Tibial nerve (tissue), 4 donors: ENCODE measurements around the gene ENOPH1.

Experiments used
- EP300 ChIP-seq, 2 donors: sonication (generic); formaldehyde crosslinking; IDR thresholded peaks; one replicate each; pipeline ENCODE4 v1.6.1; 2017; ENCODE audit warnings: antibody characterized with exemption in 2 of 2, mild to moderate bottlenecking in 1 of 2
- TF ChIP-seq, protein P1 (sequence below), 5 experiments: fragments of 200-600 bp in 3 of 5; fragments of 450-650 bp in 2 of 5; sonication (generic) in 3 of 5; IDR thresholded peaks; one replicate each; pipeline ENCODE4 v1.5.1; 2016 to 2019; ENCODE audit warnings: antibody characterized with exemption in 5 of 5, mild to moderate bottlenecking in 3 of 5, moderate library complexity in 2 of 5

DNA sequence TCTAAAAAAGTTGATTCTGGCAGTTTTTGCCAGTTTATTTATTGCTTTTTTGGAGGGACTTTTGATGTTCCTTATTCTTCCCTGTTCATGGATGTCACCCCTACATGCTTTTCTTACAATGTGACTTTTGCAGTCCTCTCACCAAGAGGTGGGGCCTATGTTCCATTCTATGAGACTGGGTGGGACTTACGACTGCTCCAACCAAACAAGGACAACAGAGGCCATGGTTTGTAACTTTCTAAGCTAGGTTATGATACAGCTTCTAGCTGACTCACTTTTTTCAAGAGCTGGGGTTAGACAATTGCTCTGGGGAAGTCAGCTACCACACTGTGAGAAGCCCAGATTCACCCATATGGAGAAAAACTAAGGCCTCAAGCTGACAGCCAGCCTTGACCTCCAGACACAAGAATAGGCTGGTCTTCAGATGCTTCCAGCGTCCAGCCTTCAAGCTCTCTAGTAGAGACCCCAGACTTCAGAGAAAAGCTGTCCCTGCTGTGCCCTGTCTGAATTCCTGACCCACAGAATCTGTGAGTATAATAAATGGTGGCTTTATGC lies 39.5 kb downstream of the ENOPH1 start:
- TF ChIP-seq, protein P1, sequence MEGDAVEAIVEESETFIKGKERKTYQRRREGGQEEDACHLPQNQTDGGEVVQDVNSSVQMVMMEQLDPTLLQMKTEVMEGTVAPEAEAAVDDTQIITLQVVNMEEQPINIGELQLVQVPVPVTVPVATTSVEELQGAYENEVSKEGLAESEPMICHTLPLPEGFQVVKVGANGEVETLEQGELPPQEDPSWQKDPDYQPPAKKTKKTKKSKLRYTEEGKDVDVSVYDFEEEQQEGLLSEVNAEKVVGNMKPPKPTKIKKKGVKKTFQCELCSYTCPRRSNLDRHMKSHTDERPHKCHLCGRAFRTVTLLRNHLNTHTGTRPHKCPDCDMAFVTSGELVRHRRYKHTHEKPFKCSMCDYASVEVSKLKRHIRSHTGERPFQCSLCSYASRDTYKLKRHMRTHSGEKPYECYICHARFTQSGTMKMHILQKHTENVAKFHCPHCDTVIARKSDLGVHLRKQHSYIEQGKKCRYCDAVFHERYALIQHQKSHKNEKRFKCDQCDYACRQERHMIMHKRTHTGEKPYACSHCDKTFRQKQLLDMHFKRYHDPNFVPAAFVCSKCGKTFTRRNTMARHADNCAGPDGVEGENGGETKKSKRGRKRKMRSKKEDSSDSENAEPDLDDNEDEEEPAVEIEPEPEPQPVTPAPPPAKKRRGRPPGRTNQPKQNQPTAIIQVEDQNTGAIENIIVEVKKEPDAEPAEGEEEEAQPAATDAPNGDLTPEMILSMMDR (IDR thresholded peaks at IDR 0.05), result no peak
- TF ChIP-seq EP300 (IDR thresholded peaks at IDR 0.05), result no peak
